NCI-H1694 treated with DMSO at 0.1 percent for 48 hours (cell line): Measurements from ENCODE around the gene RAB6B.

Experiments
- DNase-seq: peaks from one replicate; lab custom pipeline; 2025; lab: John Stamatoyannopoulos, UW

RAB6B gene

GRCh38 chr3:133894353-133895207, 1.1 kb downstream of the RAB6B start:
- no peak for DNase-seq

- DNase-seq = no peak
Measured at GRCh38 chr3:133893683-133894352, 1.9 kb downstream of the RAB6B start.

GRCh38 chr3:133892541-133893231, 3.0 kb downstream of the RAB6B start:
- DNase-seq = no peak

GRCh38 chr3:133891662-133892378, 3.9 kb downstream of the RAB6B start:
- DNase-seq = peak; percentile 42

- no peak for DNase-seq
Measured at GRCh38 chr3:133890972-133891644, 4.6 kb downstream of the RAB6B start.

GRCh38 chr3:133890037-133890436, 5.6 kb downstream of the RAB6B start:
- DNase-seq = no peak

- DNase-seq = no peak
Measured at GRCh38 chr3:133888726-133889340, 6.8 kb downstream of the RAB6B start.

GRCh38 chr3:133887803-133888703, 7.6 kb downstream of the RAB6B start:
- no peak for DNase-seq

GRCh38 chr3:133887074-133887802, 8.4 kb downstream of the RAB6B start:
- DNase-seq = no peak

GRCh38 chr3:133886031-133886722, 9.5 kb downstream of the RAB6B start:
- DNase-seq = no peak

GRCh38 chr3:133884887-133885711, 10.6 kb downstream of the RAB6B start:
- DNase-seq = no peak

- DNase-seq = no peak
Measured at GRCh38 chr3:133884054-133884886, 11.4 kb downstream of the RAB6B start.

GRCh38 chr3:133883641-133884040, 12.0 kb downstream of the RAB6B start:
- DNase-seq = no peak

GRCh38 chr3:133882986-133883586, 12.6 kb downstream of the RAB6B start:
- DNase-seq = no peak

GRCh38 chr3:133881939-133882825, 13.5 kb downstream of the RAB6B start:
- DNase-seq = no peak
